Peyer's patch (tissue), 4 donors: ENCODE results near the gene CAPN10.

Source experiments
- CTCF ChIP-seq, 6 experiments: fragments of 450-650 bp in 4 of 6; fragments of 200-600 bp in 2 of 6; sonication (generic) in 1 of 6; IDR thresholded peaks; one replicate each; pipeline ENCODE4 v1.5.1; 2017 to 2019; ENCODE audit warnings: antibody characterized with exemption in 6 of 6, mild to moderate bottlenecking in 3 of 6, moderate library complexity in 1 of 6
- POLR2A ChIP-seq, 2 donors: fragments of 450-650 bp; IDR thresholded peaks; one replicate each; pipeline ENCODE4 v1.5.1; 2017; ENCODE audit warnings: antibody characterized with exemption in 2 of 2, mild to moderate bottlenecking in 2 of 2, moderate library complexity in 2 of 2

DNA sequence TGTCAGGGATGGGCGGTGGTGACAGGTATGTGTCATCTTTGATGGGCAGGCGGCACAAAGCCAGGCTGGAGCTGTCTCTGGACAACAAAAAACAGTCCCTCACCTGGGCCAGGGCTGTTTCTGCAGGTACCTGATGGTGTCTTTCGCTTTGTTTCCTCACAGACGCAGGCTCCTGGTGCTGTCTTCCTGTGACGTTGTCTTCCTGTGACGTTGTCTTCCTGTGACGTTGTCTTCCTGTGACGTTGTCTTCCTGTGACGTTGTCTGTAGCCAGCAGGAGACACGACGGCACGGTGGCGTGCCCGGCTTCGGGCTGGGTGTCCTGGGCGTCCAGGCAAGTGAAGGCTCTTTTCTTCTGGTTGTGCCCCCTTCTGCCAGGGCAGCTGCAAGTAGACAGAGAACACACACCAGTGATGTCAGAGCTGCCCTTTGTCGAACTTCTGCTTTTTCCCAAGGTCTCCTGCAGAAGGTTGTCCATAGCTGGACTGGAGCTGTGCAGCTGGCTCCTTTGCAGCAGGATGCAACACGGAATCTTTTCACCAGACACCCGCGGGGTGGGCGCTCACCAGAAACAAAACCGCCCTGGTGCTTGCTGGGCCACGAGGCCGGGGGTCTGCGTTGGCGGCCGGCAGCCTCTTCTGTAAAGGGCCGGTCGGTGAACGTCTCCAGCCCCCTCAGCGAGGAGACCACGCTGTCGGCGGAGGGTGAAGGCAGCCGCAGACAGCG, 59.8 kb downstream of the CAPN10 start:
- TF ChIP-seq POLR2A (IDR thresholded peaks at IDR 0.05) (no peak), CTCF (IDR thresholded peaks at IDR 0.05) (no peak)
